Cerebellar nuclear complex (tissue), 1 donor: ENCODE results near the gene SETD4.
"Not testable (repeated sequence)": the region's sequence is repeated elsewhere in the genome, so short reads cannot be mapped to it uniquely, and the experiment has no call there.

Experiments
- DNase-seq, 2 experiments: peaks; one replicate each; lab custom pipeline; 2025; lab: John Stamatoyannopoulos, UW

The SETD4 gene

DNA sequence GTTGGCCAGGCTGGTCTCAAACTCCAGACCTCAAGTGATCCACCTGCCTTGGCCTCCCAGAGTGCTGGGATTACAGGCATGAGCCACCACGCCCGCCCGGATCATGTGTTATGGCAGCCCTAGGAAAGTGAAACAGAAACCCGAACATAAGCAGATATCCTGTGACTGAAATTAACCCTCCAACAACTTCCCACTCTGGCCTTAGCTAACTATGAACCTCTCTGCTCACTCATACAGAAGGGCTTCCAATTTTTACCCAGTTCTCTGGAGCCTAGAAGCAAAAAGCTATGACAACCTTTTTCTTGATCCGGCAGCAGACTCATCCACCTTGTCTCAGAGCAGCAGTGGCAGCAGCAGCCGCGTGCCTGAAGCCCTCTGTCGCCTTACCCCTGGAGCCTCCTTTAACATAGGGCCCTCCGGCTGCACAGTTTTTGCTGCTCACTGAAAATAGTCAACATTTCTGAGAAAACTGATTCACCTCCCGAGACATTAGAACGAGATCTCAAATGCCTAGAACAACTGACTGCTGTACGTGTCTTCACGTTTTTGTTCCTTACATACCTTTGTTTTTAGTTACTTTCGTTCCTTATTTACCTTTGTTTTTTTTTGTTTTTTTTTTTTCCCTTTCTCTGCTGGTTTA lies 18.8 kb upstream of the SETD4 start:
- DNase-seq, result no peak

DNA sequence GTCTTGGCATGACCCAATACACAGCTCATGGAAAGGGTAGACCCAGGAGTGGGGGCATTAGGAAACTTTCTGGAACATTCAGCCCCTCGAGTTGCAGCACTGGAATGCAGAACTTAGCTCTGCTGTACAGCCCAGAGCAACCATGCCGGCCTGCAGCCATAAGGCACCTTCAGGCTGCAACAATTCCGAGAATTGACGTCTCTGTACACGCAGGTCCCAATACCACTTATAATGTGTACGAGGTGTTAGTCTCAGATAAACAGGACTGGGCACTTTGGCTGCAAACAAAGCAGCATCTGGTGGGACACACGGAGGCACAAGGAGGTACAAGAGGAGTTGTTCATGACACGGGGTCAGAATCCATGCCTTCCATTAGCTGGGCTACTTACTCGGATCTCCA lies 17.4 kb upstream of the SETD4 start:
- no peak for DNase-seq

DNA sequence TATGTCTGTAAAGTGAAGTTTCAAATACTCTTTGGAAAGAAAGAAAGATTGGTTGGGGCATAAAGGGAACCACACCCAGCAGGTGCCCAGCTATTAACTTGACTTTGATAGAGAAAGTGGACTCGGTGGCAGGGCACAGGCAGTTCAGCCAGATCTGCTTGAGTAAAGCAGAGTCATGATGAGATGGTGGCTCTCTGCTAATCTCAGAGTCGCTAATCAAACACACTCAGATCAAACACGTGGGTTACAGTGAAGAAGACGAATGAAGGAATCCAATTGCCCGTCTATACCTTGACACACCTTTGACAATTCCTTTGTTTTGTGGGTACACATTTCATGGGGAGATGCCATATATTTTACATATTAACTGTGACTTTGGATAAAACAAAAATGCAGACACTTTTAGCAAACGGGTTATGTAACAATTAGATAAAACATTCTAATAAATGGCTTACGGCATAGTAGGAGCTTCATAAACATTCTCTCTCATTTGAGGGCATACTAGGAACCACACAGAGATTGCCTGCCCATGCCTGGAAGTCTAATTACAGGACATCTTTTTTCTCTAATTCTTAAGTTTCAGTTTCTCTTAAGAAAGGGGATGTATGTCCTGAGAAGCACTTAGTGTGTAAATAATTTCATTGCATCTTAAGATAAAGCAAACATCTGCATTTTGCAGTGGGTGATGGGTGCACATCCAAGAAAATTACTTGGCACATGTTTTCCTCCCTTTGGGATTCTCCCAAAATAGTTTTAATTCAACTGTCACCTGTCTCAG lies 16.7 kb upstream of the SETD4 start:
- DNase-seq, result no peak

DNA sequence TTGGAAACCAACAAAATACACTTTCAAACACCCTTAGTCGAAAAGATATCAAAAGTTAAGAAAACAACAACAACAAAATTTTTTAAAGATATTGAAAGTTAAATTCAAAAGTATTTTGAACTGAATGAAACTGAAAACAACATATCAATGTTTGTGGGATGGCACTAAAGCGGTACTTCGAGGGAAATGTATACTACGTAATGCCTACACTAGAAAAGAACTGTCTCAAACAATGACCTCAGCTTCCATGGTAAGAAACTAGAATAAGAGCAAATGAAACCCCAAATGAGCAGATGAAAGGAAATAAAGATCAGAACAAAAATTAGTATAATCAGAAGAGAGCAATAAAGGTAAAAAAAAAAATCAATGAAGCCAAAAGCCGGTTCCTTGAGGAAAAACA lies 15.6 kb upstream of the SETD4 start:
- no peak for DNase-seq

DNA sequence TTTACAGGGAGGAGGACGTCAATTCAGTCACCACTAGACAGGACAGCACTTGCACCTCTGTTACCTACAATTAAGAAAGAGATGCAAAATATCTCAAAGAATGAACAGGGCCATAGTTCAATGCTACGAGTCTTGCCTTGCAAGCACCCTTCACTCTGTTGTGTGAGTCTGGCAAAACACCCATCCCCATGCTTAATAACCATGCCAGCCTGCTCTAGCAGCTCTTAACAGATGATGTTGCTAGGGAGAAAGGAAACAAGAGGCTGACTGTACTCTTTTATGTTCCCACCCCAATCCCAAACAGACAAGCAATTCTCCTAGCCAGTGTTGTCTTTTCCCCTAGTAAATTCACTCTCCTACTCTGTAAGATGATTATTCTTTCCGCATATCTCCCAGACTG lies 14.8 kb upstream of the SETD4 start:
- DNase-seq, result no peak

DNA sequence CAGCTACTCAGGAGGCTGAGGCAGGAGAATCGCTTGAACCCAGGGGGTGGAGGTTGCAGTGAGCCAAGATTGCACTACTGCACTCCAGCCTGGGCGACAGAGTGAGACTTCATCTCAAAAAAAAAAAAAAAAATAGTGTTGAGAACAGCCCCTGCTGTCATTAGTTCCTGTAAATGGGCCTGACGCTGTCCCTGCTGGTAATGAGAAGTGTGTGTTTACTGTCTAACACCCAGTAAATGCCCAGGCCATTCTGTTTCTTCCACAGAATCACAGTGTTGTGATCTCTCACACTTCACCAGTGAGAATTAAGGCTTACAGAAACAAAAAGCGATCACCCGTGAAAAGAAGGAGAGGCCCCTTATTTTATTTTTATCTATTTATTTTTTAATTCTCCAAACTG lies 13.6 kb upstream of the SETD4 start:
- DNase-seq, result not testable (repeated sequence)

GRCh38 chr21:36073181-36073580 lies 12.9 kb upstream of the SETD4 start:
- DNase-seq, result no peak

DNA sequence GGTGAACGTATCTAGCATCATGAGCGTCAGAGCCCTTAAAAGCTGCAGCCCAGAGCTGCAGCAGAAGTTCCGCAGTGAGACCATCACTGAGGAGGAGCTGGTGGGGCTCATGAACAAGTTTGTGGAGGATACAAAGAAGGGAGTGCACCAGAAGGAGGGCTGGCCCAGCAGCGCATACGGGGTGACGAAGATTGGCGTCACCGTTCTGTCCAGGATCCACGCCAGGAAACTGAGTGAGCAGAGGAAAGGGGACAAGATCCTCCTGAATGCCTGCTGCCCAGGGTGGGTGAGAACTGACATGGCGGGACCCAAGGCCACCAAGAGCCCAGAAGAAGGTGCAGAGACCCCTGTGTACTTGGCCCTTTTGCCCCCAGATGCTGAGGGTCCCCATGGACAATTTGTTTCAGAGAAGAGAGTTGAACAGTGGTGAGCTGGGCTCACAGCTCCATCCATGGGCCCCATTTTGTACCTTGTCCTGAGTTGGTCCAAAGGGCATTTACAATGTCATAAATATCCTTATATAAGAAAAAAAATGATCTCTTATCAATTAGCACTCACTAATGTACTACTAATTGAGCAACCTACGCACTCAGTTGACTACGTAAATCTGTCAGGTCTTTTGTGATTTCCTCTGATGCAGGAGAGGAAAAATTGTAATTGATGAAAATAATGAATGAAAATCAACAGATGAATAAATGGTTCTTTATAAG lies 12.3 kb upstream of the SETD4 start:
- DNase-seq, result no peak

DNA sequence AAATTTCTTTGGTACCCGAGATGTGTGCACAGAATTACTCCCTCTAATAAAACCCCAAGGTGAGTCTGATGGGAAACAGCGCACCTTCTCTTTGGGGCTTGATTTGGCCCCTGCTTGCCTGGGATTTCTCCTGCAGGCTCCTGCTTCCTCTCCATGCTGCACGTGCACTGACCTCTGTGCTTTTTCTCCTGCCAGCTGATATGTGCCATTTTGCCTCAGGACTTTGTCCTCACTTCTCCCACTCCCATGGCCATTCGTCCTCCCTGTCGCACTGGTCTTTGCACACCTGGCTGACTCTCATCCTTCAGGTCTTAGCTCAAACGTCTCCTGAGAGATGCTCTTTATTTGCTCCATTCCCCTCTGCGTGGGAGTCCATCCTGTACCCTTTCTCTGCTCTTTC lies 10.7 kb upstream of the SETD4 start:
- no peak for DNase-seq

DNA sequence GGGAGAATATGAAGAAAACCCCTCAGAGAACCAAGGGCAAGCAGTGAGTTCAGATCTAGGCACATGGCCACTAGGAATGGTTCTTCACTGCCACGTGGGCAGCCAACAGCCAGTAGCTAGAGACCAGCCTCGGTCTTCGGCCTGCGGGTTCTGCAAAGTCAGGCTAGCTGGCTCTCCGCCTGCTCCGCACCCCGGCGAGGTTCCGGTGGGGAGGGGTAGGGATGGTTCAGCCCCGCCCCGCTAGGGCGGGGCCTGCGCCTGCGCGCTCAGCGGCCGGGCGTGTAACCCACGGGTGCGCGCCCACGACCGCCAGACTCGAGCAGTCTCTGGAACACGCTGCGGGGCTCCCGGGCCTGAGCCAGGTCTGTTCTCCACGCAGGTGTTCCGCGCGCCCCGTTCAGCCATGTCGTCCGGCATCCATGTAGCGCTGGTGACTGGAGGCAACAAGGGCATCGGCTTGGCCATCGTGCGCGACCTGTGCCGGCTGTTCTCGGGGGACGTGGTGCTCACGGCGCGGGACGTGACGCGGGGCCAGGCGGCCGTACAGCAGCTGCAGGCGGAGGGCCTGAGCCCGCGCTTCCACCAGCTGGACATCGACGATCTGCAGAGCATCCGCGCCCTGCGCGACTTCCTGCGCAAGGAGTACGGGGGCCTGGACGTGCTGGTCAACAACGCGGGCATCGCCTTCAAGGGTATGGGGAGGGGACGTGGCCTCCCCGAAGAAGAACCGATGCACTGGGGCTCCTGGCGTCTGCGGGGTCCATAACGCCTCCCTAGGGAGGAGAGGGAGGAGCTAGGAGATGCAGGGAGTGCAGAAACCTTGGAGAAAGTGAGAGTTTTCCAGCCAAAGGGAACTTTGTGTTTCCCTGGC lies 9.6 kb upstream of the SETD4 start, which contains the start of gene CBR1:
Gene CBR1, plus strand, starts transcription at position 312 of the 871 bp plus-strand sequence. Its CDS starts 92 bp downstream, at position 404.
- DNase-seq, result peak; percentile 86 to 93

- DNase-seq, result no peak
Measured at GRCh38 chr21:36068748-36069398, 8.5 kb upstream of the SETD4 start.

GRCh38 chr21:36065497-36066036 lies 5.2 kb upstream of the SETD4 start:
- DNase-seq, result no peak

GRCh38 chr21:36064085-36064460 lies 3.7 kb upstream of the SETD4 start:
- no peak for DNase-seq

GRCh38 chr21:36063375-36064084 lies 3.2 kb upstream of the SETD4 start:
- DNase-seq, result no peak

GRCh38 chr21:36061445-36061844 lies 1.1 kb upstream of the SETD4 start:
- no peak for DNase-seq

GRCh38 chr21:36059823-36060158 lies 535 bp downstream of the SETD4 start:
- DNase-seq, result no peak

DNA sequence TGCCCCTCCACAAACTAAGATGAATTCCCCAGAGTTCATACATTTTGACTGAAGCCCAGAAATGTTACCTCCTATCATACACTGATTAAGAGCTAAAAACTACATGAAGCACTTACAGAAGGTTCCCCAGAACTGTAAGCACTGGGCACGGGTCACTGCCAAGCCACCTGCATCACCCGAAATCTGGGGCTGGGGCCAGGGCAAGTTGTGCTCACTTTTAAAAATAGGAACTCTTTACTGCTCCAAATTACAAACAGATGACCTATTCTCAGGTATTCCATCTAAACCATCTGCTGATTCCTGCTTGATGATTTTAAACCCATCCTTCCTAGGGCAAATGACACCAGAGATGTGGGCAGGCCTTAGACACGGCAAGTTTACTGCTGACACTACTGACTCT lies 4.8 kb downstream of the SETD4 start:
- no peak for DNase-seq

GRCh38 chr21:36053715-36054062 lies 6.6 kb downstream of the SETD4 start:
- DNase-seq, result no peak

DNA sequence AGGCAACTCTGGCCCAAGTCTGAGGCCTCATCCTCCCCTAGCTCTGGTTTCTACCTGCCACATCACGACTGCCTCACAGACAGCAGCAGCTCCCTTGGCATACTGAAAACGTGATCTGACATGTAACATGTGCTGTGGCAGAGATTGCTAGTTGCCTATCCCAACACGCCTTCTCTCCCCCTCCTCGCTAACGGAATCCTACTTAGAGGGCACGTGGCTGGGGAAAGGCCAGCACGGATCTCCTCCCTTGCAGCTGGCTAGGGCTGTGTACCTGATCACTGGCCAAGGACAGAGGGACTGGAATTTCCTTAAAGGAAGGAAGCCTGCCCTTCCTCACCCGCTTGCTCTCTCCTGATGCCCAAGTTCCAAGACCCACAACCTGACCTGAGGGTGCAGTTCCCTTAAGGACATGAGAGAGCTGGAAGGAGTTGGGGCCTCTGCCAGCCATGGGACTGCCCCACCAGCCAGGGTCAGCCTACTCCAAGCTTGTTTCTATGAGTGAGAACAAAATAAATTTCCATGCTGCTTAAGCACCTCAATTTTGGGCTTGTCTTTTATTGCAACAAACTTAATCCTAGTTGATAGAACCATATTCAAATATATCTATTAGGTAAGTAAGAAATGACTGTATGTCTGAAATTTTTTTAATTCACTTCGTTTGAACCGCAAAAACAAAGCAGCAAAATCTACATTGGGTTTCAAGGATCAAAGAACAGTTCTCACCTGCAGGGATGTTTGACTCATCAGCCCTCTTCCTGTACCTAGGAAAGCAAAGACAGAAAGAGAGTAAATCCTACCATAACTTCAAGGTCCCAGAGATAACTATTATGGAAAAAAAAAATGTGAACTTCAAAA lies 7.2 kb downstream of the SETD4 start:
- DNase-seq, result no peak

- no peak for DNase-seq
Measured at GRCh38 chr21:36048357-36048756, 12.0 kb downstream of the SETD4 start.
